ENCODE results near the gene SUGP1.
"Not testable (repeated sequence)": the region's sequence is repeated elsewhere in the genome, so short reads cannot be mapped to it uniquely, and the experiment has no call there.

The SUGP1 gene, protein sequence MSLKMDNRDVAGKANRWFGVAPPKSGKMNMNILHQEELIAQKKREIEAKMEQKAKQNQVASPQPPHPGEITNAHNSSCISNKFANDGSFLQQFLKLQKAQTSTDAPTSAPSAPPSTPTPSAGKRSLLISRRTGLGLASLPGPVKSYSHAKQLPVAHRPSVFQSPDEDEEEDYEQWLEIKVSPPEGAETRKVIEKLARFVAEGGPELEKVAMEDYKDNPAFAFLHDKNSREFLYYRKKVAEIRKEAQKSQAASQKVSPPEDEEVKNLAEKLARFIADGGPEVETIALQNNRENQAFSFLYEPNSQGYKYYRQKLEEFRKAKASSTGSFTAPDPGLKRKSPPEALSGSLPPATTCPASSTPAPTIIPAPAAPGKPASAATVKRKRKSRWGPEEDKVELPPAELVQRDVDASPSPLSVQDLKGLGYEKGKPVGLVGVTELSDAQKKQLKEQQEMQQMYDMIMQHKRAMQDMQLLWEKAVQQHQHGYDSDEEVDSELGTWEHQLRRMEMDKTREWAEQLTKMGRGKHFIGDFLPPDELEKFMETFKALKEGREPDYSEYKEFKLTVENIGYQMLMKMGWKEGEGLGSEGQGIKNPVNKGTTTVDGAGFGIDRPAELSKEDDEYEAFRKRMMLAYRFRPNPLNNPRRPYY

DNA sequence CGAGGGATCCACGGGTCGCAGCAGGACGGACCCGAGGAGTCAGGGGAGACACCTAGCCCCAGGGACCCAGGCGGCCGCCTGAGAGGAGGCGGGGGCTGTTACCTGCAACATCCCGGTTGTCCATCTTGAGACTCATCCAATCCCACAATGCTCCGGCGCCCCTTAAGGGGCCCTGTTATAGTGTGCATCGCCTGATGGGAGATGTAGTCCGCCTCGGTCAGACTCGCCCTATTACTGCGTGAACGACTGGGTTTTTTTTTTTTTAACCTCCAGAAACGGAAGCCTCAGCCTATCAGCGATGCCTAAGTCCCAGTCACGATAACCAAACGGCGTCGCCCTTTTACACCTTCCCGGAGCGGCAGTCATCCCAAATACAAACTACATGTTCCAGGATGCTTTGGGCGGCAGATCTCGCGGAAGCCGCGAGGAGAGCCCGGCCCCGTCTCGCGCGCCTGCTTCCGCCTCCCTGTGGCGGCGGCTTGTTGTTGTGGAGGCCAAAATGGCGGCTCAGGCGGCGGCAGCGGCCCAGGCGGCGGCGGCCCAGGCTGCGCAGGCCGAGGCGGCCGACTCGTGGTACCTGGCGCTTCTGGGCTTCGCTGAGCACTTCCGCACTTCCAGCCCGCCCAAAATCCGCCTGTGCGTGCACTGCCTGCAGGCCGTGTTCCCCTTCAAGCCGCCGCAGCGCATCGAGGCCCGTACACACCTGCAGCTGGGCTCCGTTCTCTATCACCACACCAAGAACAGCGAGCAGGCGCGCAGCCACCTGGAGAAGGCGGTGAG is at the start of gene SUGP1, which contains the start of gene MAU2:
TSS of gene SUGP1 (minus strand) at position 149 of the 780 bp plus-strand sequence. CDS start at position 136, 13 bp downstream.
TSS of gene MAU2 (plus strand) at position 469 of the 780 bp plus-strand sequence. CDS start at position 500, 31 bp downstream.
- DNase-seq (ENCODE audit: low spot score): peak; percentile 96

DNA sequence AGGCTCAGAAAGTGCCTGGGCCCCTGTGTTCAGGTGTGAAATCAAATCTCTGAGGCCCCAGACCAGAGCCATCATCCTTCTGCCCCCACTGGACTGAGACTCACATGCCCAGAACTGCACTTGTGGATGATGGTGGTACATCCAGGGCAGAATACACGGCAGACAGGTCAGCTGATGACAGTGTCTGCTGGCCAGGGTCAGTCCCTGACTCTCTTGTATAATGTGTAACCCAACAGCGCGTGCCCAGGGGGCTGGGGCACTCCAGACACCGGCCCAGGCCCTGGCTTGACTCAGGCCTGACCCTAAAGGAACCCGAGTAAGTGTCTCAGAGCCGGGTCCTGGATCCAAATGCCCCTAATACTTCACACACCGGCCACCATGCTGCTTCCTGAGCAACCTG is 47.8 kb upstream of the SUGP1 start:
- DNase-seq (ENCODE audit: low spot score): no peak

DNA sequence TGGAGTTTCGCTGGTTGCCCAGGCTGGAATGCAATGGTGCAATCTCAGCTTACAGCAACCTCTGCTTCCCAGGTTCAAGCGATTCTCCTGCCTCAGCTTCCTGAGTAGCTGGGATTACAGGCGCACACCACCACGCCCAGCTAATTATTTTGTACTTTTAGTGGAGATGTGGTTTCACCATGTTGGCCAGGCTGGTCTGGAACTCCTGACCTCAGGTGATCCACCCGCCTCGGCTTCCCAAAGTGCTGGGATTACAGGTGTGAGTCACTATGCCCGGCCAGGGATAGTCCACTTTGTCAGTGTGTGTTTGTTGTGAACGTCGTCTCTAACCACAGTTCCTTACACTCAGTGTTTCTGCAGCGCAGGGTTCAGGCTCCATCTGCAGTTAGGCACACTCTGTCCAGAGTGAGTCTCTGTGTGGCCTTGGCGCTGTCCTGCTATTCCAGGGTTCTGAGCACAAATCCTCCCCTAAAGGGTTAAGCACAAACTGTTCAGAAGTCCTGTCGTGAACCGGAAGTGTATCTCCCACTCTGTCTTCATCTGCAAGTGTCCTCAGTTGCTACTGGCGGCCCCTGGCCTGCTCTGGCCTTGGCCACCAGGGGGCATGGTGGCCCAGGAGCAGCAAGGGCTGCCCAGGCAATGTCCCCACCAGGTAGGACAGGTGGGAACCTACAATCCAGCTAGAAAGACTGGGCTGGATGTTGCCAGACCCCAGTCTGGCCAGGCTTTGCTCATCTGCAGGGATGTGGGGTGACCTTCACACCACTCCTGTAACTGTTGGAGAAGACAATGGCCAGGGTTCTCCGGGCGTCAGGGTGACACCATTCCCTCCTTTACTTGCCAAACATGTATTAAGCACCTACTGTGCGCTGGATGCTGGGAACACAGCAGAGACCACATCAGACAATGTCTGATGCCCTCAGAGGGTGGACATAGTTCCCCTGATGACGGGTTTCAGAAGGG is 46.4 kb upstream of the SUGP1 start:
- DNase-seq (ENCODE audit: low spot score): peak; percentile 86

DNA sequence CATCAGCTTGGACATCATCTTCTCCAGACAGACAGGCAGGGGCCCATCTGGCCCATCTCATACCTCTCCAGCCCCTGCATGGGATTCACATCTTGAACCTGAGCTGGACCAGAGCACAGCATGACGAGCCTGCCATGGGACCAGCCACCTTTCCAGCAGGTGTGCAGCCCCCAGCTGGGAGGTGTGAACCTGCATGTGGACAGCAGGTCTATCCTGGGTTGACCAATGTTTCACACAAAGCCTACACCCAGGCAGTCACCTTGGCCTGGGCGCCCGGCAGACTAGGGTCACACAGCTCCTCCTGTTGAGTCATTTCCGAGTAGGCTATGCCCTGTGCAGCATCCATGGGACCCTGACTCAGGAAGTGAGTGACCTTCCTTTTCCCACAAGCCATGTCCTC is 41.8 kb upstream of the SUGP1 start:
- peak; percentile 3 for DNase-seq (ENCODE audit: low spot score)

DNA sequence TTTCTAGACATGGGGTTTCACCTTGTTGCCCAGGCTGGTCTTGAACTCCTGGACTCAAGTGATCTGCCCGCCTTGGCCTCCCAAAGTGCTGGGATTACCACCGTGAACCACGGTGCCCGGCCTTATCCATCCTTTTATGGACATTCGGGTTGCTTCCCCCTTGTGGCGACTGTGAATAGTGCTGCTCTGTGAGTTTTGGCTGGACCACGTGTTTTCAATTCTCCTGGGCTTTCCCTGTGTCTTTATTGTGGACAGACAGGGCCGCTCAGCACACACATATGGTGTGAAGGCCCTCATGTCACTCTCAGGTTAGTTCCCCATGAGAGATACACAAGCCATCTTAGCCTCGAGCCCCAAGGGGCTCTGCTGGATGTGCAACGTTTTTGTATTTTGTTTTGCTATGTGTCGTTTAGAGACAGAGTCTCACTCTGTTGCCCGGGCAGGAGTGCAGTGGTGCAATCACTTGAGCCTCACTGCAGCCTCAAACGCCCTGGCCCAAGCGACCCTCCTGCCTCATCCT is 40.8 kb upstream of the SUGP1 start:
- peak; percentile 83 for DNase-seq (ENCODE audit: low spot score)

DNA sequence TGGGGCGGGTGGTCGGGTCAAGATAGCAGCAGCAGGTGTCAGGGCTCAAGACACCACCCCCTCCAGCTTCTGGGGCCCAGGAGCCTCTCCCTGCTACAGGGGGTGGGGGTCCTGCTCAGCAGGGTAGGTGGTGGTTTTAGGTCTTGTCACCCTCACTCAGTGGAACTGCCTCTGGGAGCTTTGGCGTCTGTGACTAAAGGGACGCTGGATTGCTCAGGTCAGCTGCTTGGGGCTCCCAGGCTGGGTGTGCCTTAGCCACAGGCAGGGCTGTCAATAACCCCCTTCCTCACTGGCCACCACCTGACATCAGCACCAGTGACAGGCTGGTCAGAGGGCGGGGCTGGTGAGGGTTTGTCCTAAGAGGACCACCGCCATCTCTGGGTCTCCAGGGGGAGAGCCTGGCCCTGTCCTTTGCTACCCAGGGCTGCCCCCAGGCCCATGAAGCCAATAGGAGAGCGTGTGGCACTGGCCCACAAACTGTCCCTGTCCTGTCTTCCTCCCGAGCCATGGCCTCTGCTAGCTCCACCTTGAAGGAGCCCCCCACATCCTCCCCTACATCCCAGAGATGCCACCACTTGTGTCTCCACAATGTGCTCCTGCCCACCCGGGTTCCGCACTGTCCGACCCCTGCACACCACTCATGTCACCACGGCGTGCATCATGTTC is 36.7 kb upstream of the SUGP1 start:
- peak; percentile 2 for DNase-seq (ENCODE audit: low spot score)

DNA sequence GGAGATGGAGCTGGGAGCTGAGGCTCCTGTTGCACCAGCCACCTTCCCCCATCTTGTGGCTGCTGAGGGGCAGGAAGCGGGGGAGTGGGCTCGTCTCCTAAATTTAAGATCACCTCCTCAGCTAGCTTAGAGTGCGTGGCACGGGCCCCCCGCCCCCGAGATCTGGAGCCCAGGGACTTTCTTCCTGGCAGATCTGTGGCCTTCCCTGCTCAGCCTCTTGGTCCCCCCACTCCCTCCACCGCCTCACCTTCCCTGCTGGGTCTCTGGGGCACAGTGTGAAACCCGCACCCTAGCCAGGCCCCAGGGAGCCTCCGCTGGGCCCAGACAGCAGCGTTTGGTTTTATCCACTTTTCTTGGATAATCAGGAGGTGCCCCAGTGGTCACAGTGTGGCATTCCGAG is 36.2 kb upstream of the SUGP1 start:
- no peak for DNase-seq (ENCODE audit: low spot score)

DNA sequence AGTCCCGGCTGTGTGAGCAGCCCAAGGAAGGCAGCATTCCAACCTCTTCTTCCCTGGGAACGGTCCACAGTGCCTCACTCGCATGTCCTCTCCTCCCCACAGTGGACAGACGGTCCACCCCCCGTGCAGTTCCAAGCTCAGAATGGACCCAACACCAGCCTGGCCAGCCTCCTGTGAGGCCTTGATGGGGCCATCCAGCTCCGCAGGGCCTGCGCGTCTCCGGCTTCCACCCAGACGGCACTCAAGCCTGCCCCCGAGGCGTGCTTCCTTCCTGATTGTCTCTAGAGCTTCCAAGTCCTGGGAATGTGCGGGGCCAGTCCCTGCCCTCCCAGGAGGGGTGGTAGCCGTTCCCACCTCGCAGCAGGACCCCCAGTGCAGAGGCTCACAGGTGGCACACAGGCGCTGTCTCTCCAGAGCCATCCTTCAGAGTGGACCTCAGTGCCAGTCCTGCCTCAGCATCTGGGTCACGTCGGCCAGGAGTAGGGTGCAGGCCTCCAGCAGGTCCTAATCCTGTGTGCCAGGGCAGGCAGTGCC is 35.4 kb upstream of the SUGP1 start:
- no peak for DNase-seq (ENCODE audit: low spot score)

DNA sequence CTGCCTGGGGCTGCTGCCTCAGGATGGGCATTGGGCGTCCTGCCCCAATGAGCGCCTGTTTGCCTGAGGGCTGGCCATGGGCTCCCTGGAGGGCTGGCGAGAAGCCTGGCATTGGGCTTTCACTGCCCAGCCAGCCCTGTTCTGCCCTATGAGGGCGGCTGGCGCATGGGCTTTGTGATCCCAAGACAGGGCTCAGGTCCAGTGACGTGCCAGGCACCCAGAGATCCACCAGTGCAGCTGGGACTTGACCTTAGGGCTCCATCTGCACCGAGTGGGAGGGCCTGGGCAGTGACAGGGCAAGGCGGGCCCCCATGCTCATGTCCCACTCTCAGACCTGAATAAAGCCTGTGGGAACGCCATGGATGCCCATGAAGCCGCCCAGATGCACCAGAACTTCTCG is 34.6 kb upstream of the SUGP1 start:
- no peak for DNase-seq (ENCODE audit: low spot score)

DNA sequence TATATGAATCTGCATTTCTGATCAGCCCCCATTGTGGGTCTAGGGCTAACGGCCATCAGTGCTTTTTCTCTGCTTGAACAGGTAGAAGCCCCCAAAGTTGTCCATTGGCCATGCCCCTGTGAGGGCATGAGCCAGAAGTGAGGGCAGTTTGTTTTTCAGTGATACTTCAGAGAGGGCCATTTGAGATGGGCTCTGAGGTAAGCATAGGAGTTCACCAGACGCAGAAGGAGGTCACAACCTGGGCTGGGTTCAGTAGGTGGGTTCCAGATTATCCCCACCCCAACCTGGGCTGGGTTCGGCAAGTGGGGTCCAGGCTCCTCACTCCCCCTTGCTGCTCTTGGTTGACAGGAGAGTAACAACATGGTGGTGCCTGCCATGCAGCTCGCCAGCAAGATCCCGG is 33.7 kb upstream of the SUGP1 start:
- no peak for DNase-seq (ENCODE audit: low spot score)

DNA sequence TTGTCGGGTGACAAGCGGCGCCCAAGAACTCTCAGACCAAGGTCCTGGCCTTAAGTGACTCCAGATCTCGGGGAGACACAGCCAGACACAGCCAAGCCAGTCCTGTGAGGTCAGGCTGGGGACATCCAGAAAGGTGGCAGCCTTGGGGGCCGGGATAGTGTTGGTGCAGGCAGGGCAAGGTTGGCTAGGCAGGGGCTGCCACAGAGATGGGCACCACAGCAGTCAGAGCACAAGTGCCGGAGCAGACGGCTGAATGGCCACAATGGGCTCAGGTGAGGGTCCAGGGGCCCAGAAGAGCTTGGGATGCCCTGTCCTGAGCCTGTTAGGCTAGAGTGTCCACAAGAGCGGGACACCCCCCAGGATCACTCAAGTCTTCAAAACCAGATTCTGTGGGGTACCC is 32.5 kb upstream of the SUGP1 start:
- no peak for DNase-seq (ENCODE audit: low spot score)

DNA sequence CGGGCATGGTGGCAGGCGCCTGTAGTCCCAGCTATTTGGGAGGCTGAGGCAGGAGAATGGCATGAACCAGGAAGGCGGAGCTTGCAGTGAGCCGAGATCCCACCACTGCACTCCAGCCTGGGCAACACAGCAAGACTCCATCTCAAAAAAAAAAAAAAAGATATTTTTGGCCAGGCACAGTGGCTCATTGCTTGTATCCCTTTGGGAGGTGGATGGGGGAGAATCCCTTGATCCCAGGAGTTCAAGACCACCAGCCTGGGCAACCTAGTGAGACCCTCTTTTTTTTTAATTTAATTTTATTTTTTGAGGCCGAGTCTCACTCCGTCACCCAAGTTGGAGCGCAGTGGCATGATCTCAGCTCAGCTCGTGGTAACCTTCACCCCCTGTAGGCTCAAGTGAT is 30.4 kb upstream of the SUGP1 start:
- not testable (repeated sequence) for DNase-seq (ENCODE audit: low spot score)

DNA sequence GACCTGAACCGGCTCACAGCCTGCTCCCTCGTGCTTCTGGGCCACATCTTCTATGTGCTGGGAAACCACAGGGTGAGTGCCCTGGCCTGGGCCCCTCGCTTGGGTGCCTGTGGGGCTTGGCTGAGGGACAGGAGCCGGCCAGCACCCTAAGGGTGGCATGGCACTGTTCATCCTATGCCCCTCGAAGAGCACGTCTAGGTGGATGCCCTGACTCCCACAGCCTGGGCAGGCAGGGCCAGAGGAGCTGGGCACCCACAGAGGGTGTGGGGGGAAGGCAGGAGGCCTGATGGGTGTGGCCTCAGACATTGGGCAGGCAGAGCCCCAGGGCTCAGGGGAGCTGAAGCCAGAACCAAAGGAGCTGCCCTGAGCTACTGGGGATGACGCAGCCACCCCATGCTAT is 29.1 kb upstream of the SUGP1 start:
- no peak for DNase-seq (ENCODE audit: low spot score)

DNA sequence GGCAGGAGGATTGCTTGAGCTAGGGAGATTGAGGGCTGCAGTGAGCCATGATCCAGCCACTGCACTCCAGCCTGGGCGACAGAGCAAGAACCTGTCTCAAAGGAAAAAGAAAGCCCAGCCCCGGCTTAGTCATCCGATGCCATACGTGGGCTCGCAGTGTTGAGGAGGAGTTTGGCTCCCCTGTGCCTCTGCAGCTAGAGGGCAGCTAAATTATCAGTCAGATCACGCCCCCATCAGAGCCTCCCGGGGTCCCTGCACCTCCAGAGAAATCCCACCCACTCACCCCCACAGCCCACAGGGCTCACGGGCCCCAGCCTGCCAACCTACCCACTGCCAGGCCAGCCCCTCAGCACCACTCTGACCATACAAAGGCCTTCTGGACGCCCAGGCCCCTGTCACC is 28.0 kb upstream of the SUGP1 start:
- no peak for DNase-seq (ENCODE audit: low spot score)

DNA sequence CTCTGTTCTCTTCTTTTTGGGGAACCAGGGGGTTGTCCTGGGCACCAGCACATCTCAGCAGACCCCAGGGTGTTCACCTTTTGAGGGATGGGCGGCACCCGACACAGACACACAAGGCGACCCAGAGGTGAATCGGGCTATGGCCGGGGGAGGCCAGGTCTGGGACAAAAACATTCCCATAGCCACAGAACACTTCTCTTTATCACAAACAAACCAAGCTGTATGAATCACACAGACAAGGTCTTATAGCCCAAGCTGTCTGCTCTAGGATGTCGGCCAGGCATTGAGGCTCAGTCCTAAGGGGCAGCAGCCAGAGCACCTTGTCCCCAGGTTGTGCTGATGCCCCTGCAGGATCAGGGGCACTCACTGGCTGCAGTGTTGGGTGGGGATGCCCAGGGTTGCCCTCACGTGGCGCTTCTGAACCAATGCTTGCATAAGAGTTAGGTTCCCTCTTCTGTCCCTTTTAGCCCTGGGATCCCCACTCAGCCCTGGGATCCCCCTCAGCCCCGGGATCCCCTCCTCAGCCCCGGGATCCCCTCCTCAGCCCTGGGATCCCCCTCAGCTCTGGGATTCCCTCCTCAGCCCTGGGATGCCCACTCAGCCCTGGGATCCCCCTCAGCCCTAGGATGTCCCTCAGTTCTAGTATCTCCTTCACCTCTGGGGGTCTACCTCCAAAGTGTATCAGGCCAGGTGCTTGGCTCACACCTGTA is 27.2 kb upstream of the SUGP1 start:
- DNase-seq (ENCODE audit: low spot score): no peak

DNA sequence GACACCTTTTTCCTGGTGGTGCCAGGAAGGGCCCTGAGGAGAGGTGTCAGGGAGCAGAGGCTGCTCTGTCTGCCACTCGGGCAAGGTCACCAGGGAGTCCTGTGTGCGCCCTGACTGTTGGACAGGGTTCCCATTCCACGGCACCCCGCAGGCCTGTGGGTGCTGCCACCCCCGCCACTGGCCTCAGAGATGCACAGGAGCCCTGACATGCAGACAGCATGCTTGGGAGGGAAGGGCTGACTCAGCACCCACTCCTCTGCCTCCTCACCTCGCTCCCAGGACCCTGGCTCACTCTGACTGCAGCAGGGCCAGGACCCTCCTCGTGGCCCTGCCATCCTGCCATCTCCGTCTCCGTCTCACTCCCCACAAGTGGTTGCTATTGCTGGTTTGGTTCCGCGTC is 25.7 kb upstream of the SUGP1 start:
- DNase-seq (ENCODE audit: low spot score): no peak

DNA sequence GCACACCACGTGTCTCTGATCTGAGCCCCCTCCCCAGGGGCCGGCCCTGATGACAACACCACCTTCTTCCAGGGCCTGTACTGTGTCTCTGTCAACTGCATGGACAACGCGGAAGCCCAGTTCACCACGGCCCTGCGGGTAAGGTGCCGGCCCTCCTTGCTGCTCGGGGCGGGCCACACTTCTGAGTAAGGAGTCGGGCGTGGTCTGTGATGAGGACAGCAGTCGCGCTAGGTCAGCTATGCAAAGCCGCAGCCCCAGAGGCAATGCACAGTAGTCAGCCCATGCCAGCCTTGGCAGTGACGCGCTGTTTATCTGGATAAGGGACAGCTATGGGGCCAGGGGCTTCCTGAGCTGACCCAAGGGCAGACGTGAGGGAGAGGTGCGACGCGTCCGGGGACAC is 24.9 kb upstream of the SUGP1 start:
- no peak for DNase-seq (ENCODE audit: low spot score)

DNA sequence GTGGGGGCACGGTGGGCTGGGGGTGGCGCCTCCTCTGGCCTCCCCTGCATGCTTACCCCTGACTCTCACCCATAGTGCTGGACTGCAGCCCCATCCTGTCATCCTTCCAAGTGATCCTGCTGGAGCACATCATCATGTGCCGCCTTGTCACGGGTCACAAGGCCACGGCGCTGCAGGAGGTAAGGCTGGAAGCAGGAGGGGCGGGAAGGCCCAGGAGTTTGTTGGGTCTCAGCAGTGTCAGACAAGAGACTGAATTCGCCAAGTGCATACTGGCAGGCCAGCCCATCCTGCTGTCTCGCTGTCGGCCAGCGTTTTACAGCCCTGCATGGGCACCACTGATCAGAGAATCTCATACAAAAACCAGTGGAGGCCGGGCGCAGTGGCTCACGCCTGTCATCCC is 23.5 kb upstream of the SUGP1 start:
- no peak for DNase-seq (ENCODE audit: low spot score)

DNA sequence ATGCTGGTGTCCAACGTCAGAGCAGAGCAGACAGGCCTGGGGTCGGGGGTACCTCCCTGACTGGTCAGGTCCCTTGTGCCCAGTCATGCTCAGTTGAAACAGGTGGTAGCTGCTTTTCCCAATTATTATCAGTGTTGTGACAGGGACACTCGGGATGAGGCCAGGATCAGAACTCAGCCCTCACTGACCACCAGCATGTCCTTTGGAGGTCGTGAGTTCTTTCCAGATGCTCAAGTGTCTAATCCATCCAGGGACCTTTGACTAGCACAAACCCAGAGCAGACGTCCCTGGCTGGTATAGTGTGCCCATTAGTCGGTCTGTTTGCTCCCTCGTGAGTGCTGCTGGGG is 22.7 kb upstream of the SUGP1 start:
- DNase-seq (ENCODE audit: low spot score): no peak

All from iPS-NIHi11 (cell line).